ENCODE measurements around the gene BTAF1. TPM values are rescaled to one million over a fixed set of nuclear protein-coding genes. Genes with fewer than 3 reads are reported as not detected.

BTAF1 gene
- total and polyA plus RNA-seq, 8 donors, result 5.5 to 16.4 (median 12.5) TPM

DNA sequence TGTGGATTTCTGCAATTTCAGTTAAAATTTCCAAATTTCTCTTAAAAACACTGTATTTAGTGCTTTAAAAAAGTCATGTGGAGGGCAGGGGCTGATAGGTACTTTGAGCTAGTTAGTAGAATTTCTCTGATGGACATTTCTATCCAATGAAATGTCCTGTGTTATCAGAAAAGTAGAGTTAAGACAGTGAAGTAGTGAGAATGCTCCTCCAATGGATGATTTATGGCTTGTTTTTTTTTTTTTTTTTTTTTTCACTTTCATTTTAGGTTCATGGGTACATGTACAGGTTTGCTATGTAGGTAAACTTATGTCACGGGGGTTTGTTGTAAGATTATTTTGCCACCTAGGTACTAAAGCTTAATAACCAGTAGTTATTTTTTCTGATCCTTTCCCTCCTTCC lies 55.0 kb downstream of the BTAF1 start:
- DNase-seq (no peak), FAIRE-seq (no peak), ATAC-seq (no peak)
- Histone ChIP-seq H3K27me3 (no peaks in the 10 kb centered on the region), H3K4me3 (no peak overlapping the region), H3K4me1 (peaks cover 0 to 4% (median 0%) of the 10 kb centered on the region in 3 donors), H3K27ac (no peak overlapping the region), H3K9me3 (no peaks in the 10 kb centered on the region), H3K36me3 (peaks cover 0 to 17% (median 4%) of the 10 kb centered on the region in 3 donors)
- 97 to 100% methylated on average over 1 of the region's 1 CpG for WGBS, 2 donors
- intact Hi-C loops (cut with DNase I), result no loop called here
- TF ChIP-seq, protein P1, sequence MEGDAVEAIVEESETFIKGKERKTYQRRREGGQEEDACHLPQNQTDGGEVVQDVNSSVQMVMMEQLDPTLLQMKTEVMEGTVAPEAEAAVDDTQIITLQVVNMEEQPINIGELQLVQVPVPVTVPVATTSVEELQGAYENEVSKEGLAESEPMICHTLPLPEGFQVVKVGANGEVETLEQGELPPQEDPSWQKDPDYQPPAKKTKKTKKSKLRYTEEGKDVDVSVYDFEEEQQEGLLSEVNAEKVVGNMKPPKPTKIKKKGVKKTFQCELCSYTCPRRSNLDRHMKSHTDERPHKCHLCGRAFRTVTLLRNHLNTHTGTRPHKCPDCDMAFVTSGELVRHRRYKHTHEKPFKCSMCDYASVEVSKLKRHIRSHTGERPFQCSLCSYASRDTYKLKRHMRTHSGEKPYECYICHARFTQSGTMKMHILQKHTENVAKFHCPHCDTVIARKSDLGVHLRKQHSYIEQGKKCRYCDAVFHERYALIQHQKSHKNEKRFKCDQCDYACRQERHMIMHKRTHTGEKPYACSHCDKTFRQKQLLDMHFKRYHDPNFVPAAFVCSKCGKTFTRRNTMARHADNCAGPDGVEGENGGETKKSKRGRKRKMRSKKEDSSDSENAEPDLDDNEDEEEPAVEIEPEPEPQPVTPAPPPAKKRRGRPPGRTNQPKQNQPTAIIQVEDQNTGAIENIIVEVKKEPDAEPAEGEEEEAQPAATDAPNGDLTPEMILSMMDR (IDR thresholded peaks at IDR 0.05), result no peak

DNA sequence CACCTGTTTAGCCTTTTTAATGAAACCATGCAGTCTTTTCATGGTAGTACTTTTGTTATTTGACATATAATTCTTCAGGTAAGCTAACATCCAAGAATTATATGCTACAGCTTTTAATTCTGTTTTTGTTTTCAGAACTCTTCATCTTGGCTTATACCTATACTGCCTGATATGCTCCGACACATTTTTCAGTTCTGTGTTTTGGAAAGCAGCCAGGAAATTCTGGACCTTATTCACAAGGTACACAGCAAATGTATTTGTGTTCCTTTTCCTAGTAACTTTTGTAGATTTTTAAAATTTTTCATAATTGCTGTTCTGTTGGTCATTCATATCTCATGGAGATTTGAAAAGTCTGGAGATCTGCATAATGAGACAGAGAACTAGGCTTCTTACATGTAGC lies 56.7 kb downstream of the BTAF1 start:
- TF ChIP-seq, protein P1 (IDR thresholded peaks at IDR 0.05), result no peak
- intact Hi-C loops (cut with DNase I), result no loop called here
- peaks cover 0 to 4% (median 0%) of the 10 kb centered on the region in 3 donors for H3K4me1 ChIP-seq
- H3K9me3 ChIP-seq, result no peaks in the 10 kb centered on the region
- H3K27ac ChIP-seq, result no peak overlapping the region
- H3K4me3 ChIP-seq, result no peak overlapping the region
- peaks cover 0 to 17% (median 4%) of the 10 kb centered on the region in 3 donors for H3K36me3 ChIP-seq
- FAIRE-seq, result no peak
- DNase-seq, result no peak
- ATAC-seq, result peak in 3 of 4 donors; percentile 53 to 66 (median 64)
- no peaks in the 10 kb centered on the region for H3K27me3 ChIP-seq
- WGBS, 2 donors, result 9 to 19% methylated on average over 1 of the region's 1 CpG

DNA sequence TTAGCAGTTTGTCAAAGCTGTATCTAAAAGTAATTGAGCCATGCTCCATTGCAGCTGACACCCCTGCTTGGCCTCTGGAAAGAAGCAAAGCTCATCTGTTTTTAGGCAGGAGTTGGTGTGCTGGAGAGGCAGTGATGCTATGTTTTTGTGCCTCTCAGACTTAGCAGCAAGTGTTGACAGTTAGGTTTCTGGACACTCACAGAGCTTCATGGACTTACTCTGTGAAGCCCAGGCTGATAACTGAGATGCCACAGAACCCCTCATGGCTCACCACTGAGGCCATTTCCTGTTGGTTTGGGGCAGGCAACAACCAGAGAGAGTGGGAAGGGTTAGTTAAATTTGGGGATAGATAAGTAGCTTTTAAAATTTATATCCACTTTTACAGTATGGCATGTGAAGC lies 59.8 kb downstream of the BTAF1 start:
- H3K4me1 ChIP-seq, result peaks cover 0 to 4% (median 0%) of the 10 kb centered on the region in 3 donors
- ATAC-seq, result no peak
- no peak for FAIRE-seq

DNA sequence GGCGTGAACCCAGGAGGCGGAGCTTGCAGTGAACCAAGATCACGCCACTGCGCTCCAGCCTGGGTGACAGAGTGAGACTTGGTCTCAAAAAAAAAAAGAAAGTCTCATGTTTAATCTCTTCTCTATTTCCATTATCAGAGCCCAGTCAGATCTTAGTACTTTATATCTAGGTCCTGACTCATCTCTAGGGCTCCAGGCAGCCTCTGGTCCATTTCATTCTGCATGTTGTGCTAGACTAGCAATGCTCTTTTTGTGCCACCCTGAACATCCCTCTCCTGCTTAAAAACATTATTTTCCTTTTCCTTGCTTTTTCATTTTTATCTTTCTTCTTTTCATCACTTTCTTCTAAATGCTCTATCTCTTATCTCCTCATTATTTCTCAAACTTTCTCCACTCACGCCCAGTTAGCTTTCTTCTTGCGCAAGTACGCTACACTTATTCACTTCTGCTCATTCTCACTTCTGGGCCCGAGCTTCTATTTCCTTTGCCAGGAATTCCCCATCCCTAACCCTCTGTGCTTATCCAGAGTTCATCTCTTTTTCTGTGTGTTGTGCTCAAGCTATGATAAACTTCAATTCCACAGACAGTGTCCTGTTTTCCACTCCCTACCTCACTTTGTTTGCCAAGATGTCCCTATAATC lies 63.9 kb downstream of the BTAF1 start:
- 95% methylated on average over 7 to 8 of the region's 8 CpGs for WGBS, 2 donors
- Histone ChIP-seq H3K9me3 (peaks cover 0 to 3% (median 0%) of the 10 kb centered on the region in 4 donors), H3K4me3 (no peak overlapping the region), H3K27ac (no peak overlapping the region), H3K27me3 (no peaks in the 10 kb centered on the region), H3K36me3 (peaks cover 0 to 18% (median 0%) of the 10 kb centered on the region in 3 donors), H3K4me1 (no peaks in the 10 kb centered on the region)
- DNase-seq (no peak), ATAC-seq (peak in 1 of 4 donors; percentile 26), FAIRE-seq (no peak)
- TF ChIP-seq, protein P1 (IDR thresholded peaks at IDR 0.05), result no peak
- intact Hi-C loops (cut with DNase I), result no loop called here

More for the DNA sequence above, 59.8 kb downstream of the BTAF1 start:
- no peak for DNase-seq
- no peak overlapping the region for H3K27ac ChIP-seq
- H3K4me3 ChIP-seq, result no peak overlapping the region
- intact Hi-C loops (cut with DNase I), result no loop called here
- peaks cover 0 to 17% (median 4%) of the 10 kb centered on the region in 3 donors for H3K36me3 ChIP-seq
- H3K27me3 ChIP-seq, result no peaks in the 10 kb centered on the region
- no peaks in the 10 kb centered on the region for H3K9me3 ChIP-seq
- TF ChIP-seq, protein P1 (IDR thresholded peaks at IDR 0.05), result no peak

DNA sequence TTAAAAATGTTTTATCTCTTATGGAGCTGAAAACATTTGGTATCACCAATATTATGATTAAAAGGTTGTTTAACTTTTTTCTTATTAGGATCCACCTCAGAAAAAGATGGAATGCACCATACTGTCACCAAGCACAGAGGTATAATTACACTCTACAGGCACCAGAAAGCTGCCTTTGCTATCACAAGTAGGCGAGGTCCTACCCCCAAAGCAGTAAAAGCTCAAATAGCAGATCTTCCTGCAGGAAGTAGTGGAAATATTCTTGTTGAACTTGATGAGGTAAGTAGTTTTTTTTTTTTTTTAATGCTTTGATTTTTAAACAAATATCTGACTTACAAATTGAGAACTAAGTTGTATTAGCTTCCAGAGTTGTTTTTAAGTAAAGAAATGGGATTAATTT lies 68.5 kb downstream of the BTAF1 start:
- 89 to 95% methylated on average over 1 of the region's 1 CpG for WGBS, 2 donors
- Histone ChIP-seq H3K36me3 (peaks cover 0 to 27% (median 6%) of the 10 kb centered on the region in 3 donors), H3K4me1 (no peaks in the 10 kb centered on the region), H3K9me3 (peaks cover 0 to 3% (median 0%) of the 10 kb centered on the region in 4 donors), H3K4me3 (no peak overlapping the region), H3K27ac (no peak overlapping the region), H3K27me3 (no peaks in the 10 kb centered on the region)
- FAIRE-seq (no peak), DNase-seq (no peak), ATAC-seq (no peak)
- intact Hi-C loops (cut with DNase I), result no loop called here
- TF ChIP-seq, protein P1 (IDR thresholded peaks at IDR 0.05), result no peak
